Keratinocyte (primary cell): ENCODE results near the gene TRPM6.

Experiments used
- EZH2 ChIP-seq: IDR thresholded peaks from one replicate; pipeline ENCODE4 v1.6.1; 2012; ENCODE audit warnings: inconsistent platforms, mild to moderate bottlenecking, low read length, moderate library complexity
- TF ChIP-seq, protein P1 (sequence below), 3 experiments: IDR thresholded peaks in 1 of 3; conservative IDR thresholded peaks in 1 of 3; optimal IDR thresholded peaks in 1 of 3; 2 replicates in 2 of 3; 3 replicates in 1 of 3; pipeline versions ENCODE3 to v1.5.1; 2011; ENCODE audit warnings: low read length in 3 of 3, mild to moderate bottlenecking in 3 of 3, moderate library complexity in 2 of 3, control low read depth in 1 of 3, inconsistent platforms in 1 of 3; ENCODE audit not compliant: insufficient read depth in 2 of 3; ENCODE audit errors: extremely low read depth in 1 of 3

- TF ChIP-seq, protein P1, sequence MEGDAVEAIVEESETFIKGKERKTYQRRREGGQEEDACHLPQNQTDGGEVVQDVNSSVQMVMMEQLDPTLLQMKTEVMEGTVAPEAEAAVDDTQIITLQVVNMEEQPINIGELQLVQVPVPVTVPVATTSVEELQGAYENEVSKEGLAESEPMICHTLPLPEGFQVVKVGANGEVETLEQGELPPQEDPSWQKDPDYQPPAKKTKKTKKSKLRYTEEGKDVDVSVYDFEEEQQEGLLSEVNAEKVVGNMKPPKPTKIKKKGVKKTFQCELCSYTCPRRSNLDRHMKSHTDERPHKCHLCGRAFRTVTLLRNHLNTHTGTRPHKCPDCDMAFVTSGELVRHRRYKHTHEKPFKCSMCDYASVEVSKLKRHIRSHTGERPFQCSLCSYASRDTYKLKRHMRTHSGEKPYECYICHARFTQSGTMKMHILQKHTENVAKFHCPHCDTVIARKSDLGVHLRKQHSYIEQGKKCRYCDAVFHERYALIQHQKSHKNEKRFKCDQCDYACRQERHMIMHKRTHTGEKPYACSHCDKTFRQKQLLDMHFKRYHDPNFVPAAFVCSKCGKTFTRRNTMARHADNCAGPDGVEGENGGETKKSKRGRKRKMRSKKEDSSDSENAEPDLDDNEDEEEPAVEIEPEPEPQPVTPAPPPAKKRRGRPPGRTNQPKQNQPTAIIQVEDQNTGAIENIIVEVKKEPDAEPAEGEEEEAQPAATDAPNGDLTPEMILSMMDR (optimal IDR thresholded peaks at IDR 0.05 in 1 of 3, IDR thresholded peaks at IDR 0.05 in 1 of 3, conservative IDR thresholded peaks at IDR 0.05 in 1 of 3; ENCODE audit: extremely low read depth in 1 of 3, insufficient read depth in 2 of 3, low read length in 3 of 3): no peak
- TF ChIP-seq EZH2: no peak
These were observed 47.3 kb upstream of the TRPM6 start for GRCh38 chr9:74935008-74935407.
